GM10266 (cell line): Measurements from ENCODE around the gene INSIG1.

Experiments
- DNase-seq: peaks from one replicate; pipeline ENCODE4 v3.0.0; 2012; ENCODE audit errors: extremely low spot score
- CTCF ChIP-seq: IDR thresholded peaks from 2 replicates; pipeline ENCODE4 v1.5.1; 2012; ENCODE audit warnings: mild to moderate bottlenecking, low read depth; ENCODE audit not compliant: control insufficient read depth, insufficient read depth; ENCODE audit errors: missing control alignments

The INSIG1 gene

GRCh38 chr7:155305231-155305904, 7.7 kb downstream of the INSIG1 start:
- no peak for DNase-seq

GRCh38 chr7:155306673-155307470, 9.2 kb downstream of the INSIG1 start:
- no peak for DNase-seq
- TF ChIP-seq CTCF = no peak

More at GRCh38 chr7:155305231-155305904, 7.7 kb downstream of the INSIG1 start:
- TF ChIP-seq CTCF = no peak

- no peak for DNase-seq
- TF ChIP-seq CTCF = no peak
These were observed 10.8 kb downstream of the INSIG1 start for GRCh38 chr7:155308330-155309020.

GRCh38 chr7:155309021-155309338, 11.3 kb downstream of the INSIG1 start:
- TF ChIP-seq CTCF = no peak
- no peak for DNase-seq

- DNase-seq = no peak
These were observed 12.9 kb downstream of the INSIG1 start for GRCh38 chr7:155310425-155311114.

More at GRCh38 chr7:155310425-155311114, 12.9 kb downstream of the INSIG1 start:
- TF ChIP-seq CTCF = no peak
